Neural crest cell (in vitro differentiated cells): ENCODE measurements around the gene KLHL2. TPM values are rescaled to one million over a fixed set of nuclear protein-coding genes. Genes with fewer than 3 reads are reported as not detected.

Source experiments
- DNase-seq: peaks from one replicate; pipeline ENCODE4 v3.0.0; 2021; ENCODE audit warnings: low read depth, mixed read lengths, low spot score
- H3K27ac Mint-ChIP-seq: one replicate; pipeline ENCODE4 v1.8.0; 2021; ENCODE audit warnings: mild to moderate bottlenecking, mixed read lengths; ENCODE audit not compliant: unreplicated experiment
- H3K27me3 Mint-ChIP-seq: 2 replicates; pipeline ENCODE4 v1.8.0; 2021; ENCODE audit warnings: low read depth, mild to moderate bottlenecking, mixed read lengths
- H3K36me3 Mint-ChIP-seq: 2 replicates; pipeline ENCODE4 v1.8.0; 2021; ENCODE audit warnings: low read depth, mild to moderate bottlenecking, mixed read lengths
- H3K4me1 Mint-ChIP-seq: 2 replicates; pipeline ENCODE4 v1.8.0; 2021; ENCODE audit warnings: mixed read lengths
- H3K4me3 Mint-ChIP-seq: one replicate; pipeline ENCODE4 v1.8.0; 2021; ENCODE audit warnings: mild to moderate bottlenecking, mixed read lengths
- H3K9me3 Mint-ChIP-seq: 2 replicates; pipeline ENCODE4 v1.8.0; 2021; ENCODE audit warnings: mixed read lengths
- CTCF ChIP-seq: fragments of 200-600 bp; sonication (generic); conservative IDR thresholded peaks from 2 replicates; pipeline ENCODE4 v1.5.0; 2021; ENCODE audit warnings: antibody characterized with exemption, mild to moderate bottlenecking
- total RNA-seq: library from RNA; stranded (reverse); gene quantifications from 2 replicates; pipeline ENCODE4 v1.2.1, GENCODE V29; 2021

The KLHL2 gene
- total RNA-seq, 1 donor from 2014 or later: 17.4 TPM

GRCh38 chr4:165194368-165194767 lies 13.0 kb upstream of the KLHL2 start:
- H3K27ac Mint-ChIP-seq: no peak overlapping the region
- H3K4me3 Mint-ChIP-seq: no peak overlapping the region
- H3K36me3 Mint-ChIP-seq: no peaks in the 10 kb centered on the region
- no peaks in the 10 kb centered on the region for H3K9me3 Mint-ChIP-seq
- DNase-seq: no peak
- no peaks in the 10 kb centered on the region for H3K27me3 Mint-ChIP-seq
- TF ChIP-seq CTCF: no peak
- H3K4me1 Mint-ChIP-seq: no peaks in the 10 kb centered on the region

GRCh38 chr4:165198329-165198728 lies 9.0 kb upstream of the KLHL2 start:
- Mint-ChIP-seq H3K4me3 (no peak overlapping the region), H3K4me1 (no peaks in the 10 kb centered on the region), H3K27me3 (no peaks in the 10 kb centered on the region), H3K9me3 (no peaks in the 10 kb centered on the region), H3K27ac (no peak overlapping the region), H3K36me3 (no peaks in the 10 kb centered on the region)
- no peak for TF ChIP-seq CTCF
- no peak for DNase-seq

GRCh38 chr4:165199286-165199685 lies 8.1 kb upstream of the KLHL2 start:
- H3K4me3 Mint-ChIP-seq: no peak overlapping the region
- no peak for DNase-seq
- H3K27me3 Mint-ChIP-seq: no peaks in the 10 kb centered on the region
- no peaks in the 10 kb centered on the region for H3K36me3 Mint-ChIP-seq
- H3K27ac Mint-ChIP-seq: no peak overlapping the region
- H3K4me1 Mint-ChIP-seq: no peaks in the 10 kb centered on the region
- no peaks in the 10 kb centered on the region for H3K9me3 Mint-ChIP-seq
- TF ChIP-seq CTCF: no peak

GRCh38 chr4:165199722-165200121 lies 7.6 kb upstream of the KLHL2 start:
- no peaks in the 10 kb centered on the region for H3K36me3 Mint-ChIP-seq
- H3K27ac Mint-ChIP-seq: no peak overlapping the region
- H3K4me1 Mint-ChIP-seq: no peaks in the 10 kb centered on the region
- H3K4me3 Mint-ChIP-seq: no peak overlapping the region
- H3K27me3 Mint-ChIP-seq: no peaks in the 10 kb centered on the region
- no peaks in the 10 kb centered on the region for H3K9me3 Mint-ChIP-seq
- DNase-seq: no peak
- TF ChIP-seq CTCF: no peak

- H3K27me3 Mint-ChIP-seq: no peaks in the 10 kb centered on the region
- no peaks in the 10 kb centered on the region for H3K9me3 Mint-ChIP-seq
- TF ChIP-seq CTCF: no peak
- no peak for DNase-seq
- H3K36me3 Mint-ChIP-seq: no peaks in the 10 kb centered on the region
- H3K4me1 Mint-ChIP-seq: peaks cover 7% of the 10 kb centered on the region
- no peak overlapping the region for H3K27ac Mint-ChIP-seq
- H3K4me3 Mint-ChIP-seq: no peak overlapping the region
These were observed 5.6 kb upstream of the KLHL2 start for GRCh38 chr4:165201806-165202205.
